Spleen (tissue), 11 donors: ENCODE data around the gene NT5C1A. TPM values are rescaled to one million over a fixed set of nuclear protein-coding genes. Genes with fewer than 3 reads are reported as not detected.

Experiments
- DNase-seq: peaks from one replicate; pipeline ENCODE4 v3.0.0-alpha.2; 2020
- H3K27ac ChIP-seq, 8 donors: fragments of 200-600 bp; sonication (generic) in 7 of 8; 1 replicate in 4 of 8; 2 replicates in 4 of 8; pipeline versions ENCODE4 v1.5.0 to v1.8.0; 2016 to 2021; ENCODE audit warnings: inconsistent platforms in 4 of 8, mild to moderate bottlenecking in 4 of 8, moderate library complexity in 1 of 8
- H3K27me3 ChIP-seq, 7 donors: fragments of 200-600 bp; sonication (generic) in 6 of 7; replicated peaks in 1 of 7; 1 replicate in 4 of 7; 2 replicates in 3 of 7; pipeline versions ENCODE4 v1.5.0 to v1.8.0; 2016 to 2021; ENCODE audit warnings: inconsistent platforms in 3 of 7, mild to moderate bottlenecking in 1 of 7
- H3K36me3 ChIP-seq, 6 donors: fragments of 200-600 bp; sonication (generic) in 5 of 6; 1 replicate in 4 of 6; 2 replicates in 2 of 6; pipeline versions ENCODE4 v1.5.0 to v1.8.0; 2016 to 2021; ENCODE audit warnings: inconsistent platforms in 2 of 6
- H3K4me1 ChIP-seq, 6 donors: fragments of 200-600 bp; sonication (generic) in 5 of 6; 1 replicate in 3 of 6; 2 replicates in 3 of 6; pipeline versions ENCODE4 v1.5.0 to v1.8.0; 2016 to 2021; ENCODE audit warnings: inconsistent platforms in 3 of 6
- H3K4me3 ChIP-seq, 8 donors: fragments of 200-600 bp; sonication (generic) in 7 of 8; 1 replicate in 4 of 8; 2 replicates in 4 of 8; pipeline versions ENCODE4 v1.5.0 to v1.8.0; 2016 to 2021; ENCODE audit warnings: inconsistent platforms in 4 of 8, mild to moderate bottlenecking in 4 of 8, moderate library complexity in 2 of 8
- H3K9me3 ChIP-seq, 8 donors: fragments of 200-600 bp; sonication (generic) in 7 of 8; 1 replicate in 4 of 8; 2 replicates in 4 of 8; pipeline versions ENCODE4 v1.5.0 to v1.8.0; 2016 to 2021; ENCODE audit warnings: inconsistent platforms in 4 of 8
- CTCF ChIP-seq, 11 experiments: fragments of 200-600 bp in 7 of 11; fragments of 450-650 bp in 4 of 11; sonication (generic) in 4 of 11; IDR thresholded peaks in 8 of 11; conservative IDR thresholded peaks in 3 of 11; 1 replicate in 7 of 11; 2 replicates in 4 of 11; pipeline versions ENCODE4 v1.4.0 to v1.8.0; 2016 to 2021; ENCODE audit warnings: antibody characterized with exemption in 11 of 11, inconsistent platforms in 4 of 11, mild to moderate bottlenecking in 1 of 11
- POLR2A ChIP-seq, 3 donors: fragments of 450-650 bp; IDR thresholded peaks; one replicate each; pipeline ENCODE4 v1.5.1; 2017; ENCODE audit warnings: antibody characterized with exemption in 3 of 3, mild to moderate bottlenecking in 1 of 3
- POLR2AphosphoS5 ChIP-seq, 3 donors: sonication (generic); formaldehyde crosslinking; IDR thresholded peaks; one replicate each; pipeline ENCODE4 v1.5.1; 2017; ENCODE audit warnings: antibody characterized with exemption in 3 of 3
- WGBS, 5 donors: extraction: QIAGEN DNeasy Blood & Tissue Kit in 3 of 5; methylation state at CpG; one replicate each; pipeline versions ENCODE4 v1.1.5 to v1.1.7; 2013 to 2018; 5-methylcytosine and 5-hydroxymethylcytosine counted together
- intact Hi-C: fragments of 100-400 bp; cut with DNase I; formaldehyde crosslinking; loops from one replicate; pipeline ENCODE4 v1.15.0; 2023; ENCODE audit warnings: low total_unique reads
- polyA plus RNA-seq, 3 donors: library from polyadenylated mRNA; stranded (reverse); fragments of 200-250 nt; gene quantifications; one replicate each; pipeline ENCODE4 v1.2.1, GENCODE V29; 2013
- total RNA-seq, 7 donors: library from RNA; depleted of rRNA in 3 of 7; stranded (reverse); fragments of >200 nt in 3 of 7; fragmentation: NEBNext Ultra II Directional in 4 of 7; extraction: Animal tissue kit (Norgen Biotek cat#: 25700) in 4 of 7; gene quantifications; one replicate each; pipeline versions ENCODE4 v1.1.0 to v1.2.1, GENCODE V29; 2016 to 2021
- donor health status: healthy with polysubstance abuse.
- donor health status: DM: no; HTN: no; CAD: no; lungs with moderate emphysema.
- donor health status: DM: no; HTN: no; CAD: no.
- donor health status: Bipolar disorder and iron deficiency.
- donor health status: healthy.
- donor health status: DM: no; HTN: no; CAD: no.
- donor health status: DM: yes; HTN: yes; CAD: no.

The NT5C1A gene
- total and polyA plus RNA-seq, 10 donors, result 0.23 TPM; not detected in 9

- no peaks in the 10 kb centered on the region for H3K9me3 ChIP-seq
- no peak overlapping the region for H3K27ac ChIP-seq
- TF ChIP-seq POLR2A (IDR thresholded peaks at IDR 0.05) (no peak), CTCF (IDR thresholded peaks at IDR 0.05 in 8 of 11, conservative IDR thresholded peaks at IDR 0.05 in 3 of 11) (no peak), POLR2AphosphoS5 (IDR thresholded peaks at IDR 0.05) (no peak)
- H3K36me3 ChIP-seq, result peaks cover 0 to 15% (median 0%) of the 10 kb centered on the region in 6 donors
- H3K27me3 ChIP-seq, result peaks cover 0 to 38% (median 4%) of the 10 kb centered on the region in 7 donors
- H3K4me3 ChIP-seq, result peak overlapping the region in 2 of 8 donors; percentile 8 to 9
- no peaks in the 10 kb centered on the region for H3K4me1 ChIP-seq
- intact Hi-C loops, result no loop called here
- 76 to 86% (median 80%) methylated on average over 14 to 16 of the region's 16 CpGs for WGBS, 5 donors
- no peak for DNase-seq
Observed at GRCh38 chr1:39631361-39632322, 40.3 kb downstream of the NT5C1A start.

- no peak overlapping the region for H3K4me3 ChIP-seq
- no peak overlapping the region for H3K27ac ChIP-seq
- H3K27me3 ChIP-seq, result peaks cover 0 to 23% (median 0%) of the 10 kb centered on the region in 7 donors
- H3K9me3 ChIP-seq, result no peaks in the 10 kb centered on the region
- peaks cover 0 to 8% (median 0%) of the 10 kb centered on the region in 6 donors for H3K4me1 ChIP-seq
- H3K36me3 ChIP-seq, result peaks cover 0 to 21% (median 0%) of the 10 kb centered on the region in 6 donors
- intact Hi-C loops, result no loop called here
- DNase-seq, result no peak
- TF ChIP-seq POLR2A (IDR thresholded peaks at IDR 0.05), result no peak
- TF ChIP-seq POLR2AphosphoS5 (IDR thresholded peaks at IDR 0.05), result no peak
- WGBS, 5 donors, result 87 to 96% (median 91%) methylated on average over 11 of the region's 11 CpGs
Observed at GRCh38 chr1:39628807-39629350, 43.0 kb downstream of the NT5C1A start.

GRCh38 chr1:39626646-39627045 is 45.3 kb downstream of the NT5C1A start:
- WGBS, 5 donors, result 84 to 94% (median 90%) methylated on average over 11 to 16 of the region's 16 CpGs

More at GRCh38 chr1:39626646-39627045, 45.3 kb downstream of the NT5C1A start:
- TF ChIP-seq CTCF (IDR thresholded peaks at IDR 0.05 in 8 of 11, conservative IDR thresholded peaks at IDR 0.05 in 3 of 11) (no peak), POLR2AphosphoS5 (IDR thresholded peaks at IDR 0.05) (no peak), POLR2A (IDR thresholded peaks at IDR 0.05) (no peak)
- Histone ChIP-seq H3K9me3 (no peaks in the 10 kb centered on the region), H3K4me3 (no peak overlapping the region), H3K4me1 (peaks cover 0 to 8% (median 0%) of the 10 kb centered on the region in 6 donors), H3K36me3 (peaks cover 0 to 21% (median 0%) of the 10 kb centered on the region in 6 donors), H3K27ac (peak overlapping the region in 2 of 8 donors; percentile 8 to 38), H3K27me3 (peaks cover 0 to 12% (median 0%) of the 10 kb centered on the region in 7 donors)
- intact Hi-C loops, result no loop called here
- no peak for DNase-seq
